HG03175 (cell line): ENCODE results near the gene ADK.
"Not testable (repeated sequence)": the region's sequence is repeated elsewhere in the genome, so short reads cannot be mapped to it uniquely, and the experiment has no call there.

Experiments
- ATAC-seq: cut with Tn5 transposase; IDR thresholded peaks from one replicate; pipeline ENCODE4 v1.9.1; 2021; ENCODE audit warnings: mild to moderate bottlenecking, moderate library complexity; ENCODE audit not compliant: unreplicated experiment

The ADK gene

DNA sequence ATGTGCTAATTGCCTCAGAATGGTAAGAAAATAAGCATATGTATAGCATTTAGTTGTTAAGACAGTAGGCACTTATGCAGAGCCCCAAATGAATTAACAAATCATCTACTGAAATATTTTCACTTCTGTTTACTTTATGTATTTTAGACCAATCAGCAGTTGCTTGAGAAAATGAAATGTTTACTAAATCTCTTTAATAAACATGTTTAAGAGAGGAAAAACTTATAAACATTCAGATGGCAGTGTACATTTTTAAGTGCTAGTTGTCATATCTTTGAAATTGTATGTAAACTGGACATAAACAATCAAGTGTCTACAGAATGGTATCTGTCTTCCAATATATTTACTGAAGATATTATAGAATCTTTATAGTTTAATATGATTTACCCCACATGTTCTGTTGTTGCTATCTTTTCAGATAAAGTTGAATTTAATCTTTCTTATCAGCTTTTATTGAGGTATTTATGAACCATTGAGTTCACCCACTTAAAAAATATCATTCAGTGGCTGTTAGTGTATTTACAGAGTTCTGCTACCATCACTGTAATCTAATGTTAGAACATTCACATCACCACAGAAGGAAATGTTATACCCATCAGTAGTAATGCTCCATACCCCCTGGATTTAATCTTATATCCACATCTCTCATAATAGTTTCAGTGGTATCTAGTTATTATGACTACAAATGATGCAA, 264.3 kb downstream of the ADK start:
- no peak for ATAC-seq

DNA sequence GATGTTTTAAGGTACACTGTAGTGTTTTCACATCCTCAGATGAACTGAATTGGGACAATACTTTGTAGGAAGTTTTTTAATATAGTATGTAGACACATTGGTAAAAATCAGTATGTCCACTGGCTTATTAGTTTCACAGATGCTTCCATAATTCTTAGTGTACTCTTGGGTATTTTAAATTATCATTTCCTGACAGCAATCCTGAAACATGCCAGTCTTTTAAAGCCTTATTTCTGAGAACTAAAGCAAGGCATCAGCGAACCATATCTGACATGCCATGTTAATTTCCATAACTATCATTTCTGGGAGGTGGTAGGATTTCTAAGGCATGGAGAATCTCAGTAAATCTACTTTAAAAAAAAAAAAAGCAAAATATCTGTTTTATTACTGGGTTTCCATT, 266.4 kb downstream of the ADK start:
- no peak for ATAC-seq

DNA sequence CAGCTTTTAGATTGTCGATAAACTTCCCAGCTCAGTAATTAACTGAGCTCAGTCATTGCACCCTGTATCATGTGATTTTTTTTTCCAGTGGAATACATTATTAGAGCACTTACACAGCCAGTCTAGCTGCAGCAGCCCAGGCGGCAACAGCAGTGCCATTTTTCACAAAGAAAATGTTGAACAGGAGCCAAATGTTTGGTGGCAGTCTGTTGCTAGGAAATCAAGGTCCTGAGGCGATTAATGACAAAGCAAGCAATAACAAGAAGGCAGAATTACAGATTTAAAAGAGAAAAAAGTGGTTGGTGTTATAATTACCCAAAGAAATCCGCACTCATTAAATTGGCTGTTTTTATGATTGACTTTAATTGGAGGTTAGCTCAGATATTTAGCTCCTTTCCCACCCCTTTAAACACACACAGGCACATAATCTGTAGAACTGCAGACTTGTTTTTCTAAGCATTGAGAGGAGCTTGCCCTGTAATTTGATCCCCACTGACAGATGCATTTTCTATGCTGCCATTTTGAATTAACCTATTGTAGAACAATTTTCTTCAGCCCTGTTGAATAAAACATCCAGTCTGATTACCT, 267.4 kb downstream of the ADK start:
- no peak for ATAC-seq

GRCh38 chr10:74419491-74419951, 268.5 kb downstream of the ADK start:
- ATAC-seq: no peak

DNA sequence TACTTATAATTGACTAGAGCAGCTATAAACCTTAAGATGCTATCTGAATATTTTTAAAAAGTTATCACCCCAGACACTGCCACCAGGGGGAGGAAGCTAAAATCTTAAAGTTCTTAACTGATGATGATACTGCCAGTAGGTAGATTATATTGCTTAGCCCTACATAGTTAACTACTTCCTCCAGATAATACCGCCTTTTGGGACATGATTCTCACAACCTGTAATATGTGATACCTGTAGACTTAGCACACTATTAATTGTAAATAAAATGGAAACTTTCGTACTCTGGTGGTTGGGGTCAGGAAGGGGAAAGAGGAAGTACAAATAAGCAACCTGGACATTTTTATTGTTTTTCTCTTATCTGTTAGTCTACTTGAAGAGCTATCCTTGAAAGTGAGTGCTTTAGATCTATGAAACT, 268.9 kb downstream of the ADK start:
- no peak for ATAC-seq

DNA sequence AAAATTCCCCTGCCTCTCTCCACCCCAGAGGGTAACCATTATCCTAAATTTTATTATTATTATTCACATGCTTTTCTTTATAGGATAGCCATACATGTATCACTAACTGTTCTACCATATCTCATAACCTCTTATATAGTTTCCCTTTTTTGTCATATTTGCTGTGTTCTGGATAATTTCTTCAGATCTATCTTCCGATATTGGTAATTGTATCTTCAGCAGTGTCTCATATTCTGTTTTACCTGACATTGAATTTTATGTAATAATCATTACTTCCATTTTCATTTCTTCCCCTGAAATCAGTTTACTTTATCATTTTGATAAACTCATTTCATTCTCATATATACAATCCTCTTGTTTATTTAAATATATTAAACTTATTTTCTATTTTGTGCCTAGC, 273.5 kb downstream of the ADK start:
- no peak for ATAC-seq

DNA sequence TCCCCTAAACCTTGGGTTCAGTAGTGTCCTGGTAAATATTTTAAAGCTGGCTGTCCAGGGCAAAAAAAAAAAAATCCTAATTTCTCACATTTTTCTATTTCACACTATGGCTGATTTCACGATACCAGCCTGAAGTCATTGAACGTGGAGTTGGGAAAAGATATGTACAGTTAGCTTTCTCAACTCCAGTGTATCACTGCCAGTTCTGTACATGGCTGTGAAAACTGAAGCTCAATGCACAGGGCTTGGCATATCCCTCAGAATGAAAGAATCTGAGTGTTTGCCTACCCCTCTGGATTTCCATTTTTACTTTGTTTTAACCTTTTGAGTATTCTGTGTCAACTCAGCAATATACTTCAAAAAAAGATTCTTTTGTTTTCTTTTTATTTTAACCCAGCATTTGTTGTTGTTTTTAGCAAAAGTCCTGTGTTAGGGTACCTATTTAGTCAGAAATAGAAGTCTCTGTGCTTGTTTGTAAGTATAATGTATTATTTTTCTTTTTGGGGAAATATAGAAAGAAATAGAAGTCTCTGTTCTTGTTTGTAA, 274.5 kb downstream of the ADK start:
- ATAC-seq: no peak

DNA sequence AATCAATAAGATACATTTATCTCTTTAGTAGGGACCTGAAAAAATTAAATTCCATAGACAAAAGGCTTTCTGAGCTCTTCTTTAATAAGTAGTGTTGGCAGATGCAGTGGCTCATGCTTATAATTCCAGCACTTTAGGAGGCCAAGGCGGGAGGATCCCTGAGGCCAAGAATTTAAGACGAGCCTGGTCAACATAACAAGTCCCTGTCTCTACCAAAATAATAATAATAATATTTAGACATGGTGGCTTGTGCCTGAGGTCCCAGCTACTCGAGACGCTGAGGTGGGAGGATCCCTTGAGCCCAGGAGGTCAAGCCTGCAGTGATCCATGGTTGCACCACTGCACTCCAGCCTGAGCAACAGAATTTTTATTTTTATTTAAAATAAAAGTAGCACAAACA, 280.8 kb downstream of the ADK start:
- ATAC-seq: no peak

- ATAC-seq: no peak
These were observed 282.0 kb downstream of the ADK start for GRCh38 chr10:74432841-74433594.

- no peak for ATAC-seq
These were observed 282.6 kb downstream of the ADK start for GRCh38 chr10:74433595-74433956.

DNA sequence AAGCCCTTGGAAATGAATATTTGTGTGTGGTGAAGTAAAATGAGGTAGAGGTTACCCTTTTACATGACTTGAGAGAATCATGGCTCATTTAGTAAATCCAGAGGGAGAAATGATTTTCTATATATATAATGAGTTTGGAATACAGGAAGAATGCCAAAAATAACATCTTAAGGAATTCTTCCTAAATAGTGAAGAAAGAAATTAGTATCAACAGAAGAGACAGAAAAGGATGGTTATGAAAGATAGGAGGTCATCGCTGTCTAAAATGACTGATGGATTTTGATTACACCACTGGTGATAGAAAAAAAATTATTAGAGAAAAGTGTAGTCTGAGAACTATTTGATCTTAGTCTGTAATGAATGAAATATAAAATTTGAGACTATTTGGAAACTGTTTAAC, 283.0 kb downstream of the ADK start:
- ATAC-seq: no peak

DNA sequence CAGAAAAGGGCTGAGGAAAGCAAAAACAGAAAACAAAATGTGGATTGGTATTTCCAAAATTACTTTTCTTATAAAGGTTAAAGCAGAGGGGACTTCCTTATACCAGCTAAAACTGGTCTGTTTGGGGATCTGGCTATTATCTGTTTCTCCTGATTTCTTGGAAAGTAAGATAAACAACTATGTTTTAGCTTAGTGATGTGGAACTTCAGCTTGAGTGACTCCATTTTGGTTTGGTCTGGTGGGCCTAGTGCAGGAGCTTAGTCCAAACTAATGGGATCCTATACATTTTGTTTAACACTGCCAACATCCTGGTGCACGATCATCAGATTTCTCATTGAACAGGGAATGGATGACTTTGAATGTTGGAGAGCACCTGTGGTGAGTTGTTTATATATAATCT, 283.5 kb downstream of the ADK start:
- no peak for ATAC-seq

DNA sequence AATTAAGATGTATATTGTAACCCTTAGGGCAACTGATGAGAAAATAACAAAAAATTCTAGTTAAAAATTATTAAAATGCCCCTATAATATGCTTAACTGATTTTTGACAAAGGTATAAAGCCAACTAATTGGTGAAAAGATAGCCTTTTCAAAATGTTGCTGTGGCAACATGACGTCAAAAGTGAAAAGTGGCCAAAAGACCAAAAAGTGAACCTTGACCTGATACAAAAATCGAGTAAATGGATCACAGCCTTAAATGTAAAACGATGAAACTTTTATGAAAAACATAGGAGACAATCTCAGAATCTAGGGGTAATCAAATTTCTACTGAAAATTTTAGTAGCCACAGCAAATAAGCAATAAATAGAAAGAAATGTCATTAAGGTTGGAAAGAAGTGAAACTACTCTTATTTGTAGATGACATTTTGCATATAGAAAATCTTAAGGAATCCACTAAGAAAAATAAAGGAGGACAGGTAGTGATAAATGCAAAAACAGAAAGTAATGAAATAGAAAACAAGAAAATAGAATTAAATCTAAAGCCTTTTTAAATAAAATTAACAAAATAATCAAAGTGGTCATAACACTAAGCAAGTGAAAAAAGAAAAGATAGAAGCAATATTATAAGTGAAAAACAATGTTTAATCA, 285.6 kb downstream of the ADK start:
- ATAC-seq: no peak

DNA sequence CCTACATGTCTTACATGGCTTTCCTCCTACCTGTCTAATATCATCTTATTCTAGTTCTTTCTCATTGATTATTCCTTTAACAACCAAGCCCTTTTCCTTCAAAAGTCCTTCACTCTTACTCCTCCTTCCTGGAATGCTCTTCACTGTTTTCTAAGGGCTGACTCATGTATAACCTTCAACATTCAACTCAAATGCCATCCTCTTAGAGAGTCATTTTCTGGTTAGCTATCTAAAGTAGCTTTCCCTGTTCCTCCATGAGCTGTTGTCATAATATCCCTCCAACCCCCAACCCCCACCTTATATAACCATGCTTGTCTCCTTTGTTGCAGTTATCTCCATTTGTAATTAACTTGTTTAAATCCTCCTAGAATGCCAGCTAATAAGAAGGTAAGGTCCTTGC, 286.8 kb downstream of the ADK start:
- ATAC-seq: no peak

DNA sequence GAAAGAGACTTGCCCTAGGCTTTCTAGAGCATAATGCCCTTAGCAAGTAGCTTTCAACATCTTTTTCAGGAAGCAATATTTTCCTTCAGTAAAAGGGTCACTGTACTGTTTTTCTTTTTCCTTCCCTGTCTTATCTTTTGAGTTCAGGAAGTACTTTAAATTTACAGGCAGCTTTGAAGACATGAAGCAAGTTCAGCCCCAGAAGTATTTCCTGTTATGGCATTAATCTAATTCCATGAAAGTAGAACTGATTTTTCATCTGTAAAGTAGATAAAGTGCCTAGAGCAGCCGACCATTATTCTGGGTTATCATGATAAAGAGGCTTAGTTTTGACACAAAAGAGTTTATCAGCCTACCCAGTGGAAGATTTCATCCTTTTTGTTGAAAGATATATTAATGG, 288.2 kb downstream of the ADK start:
- ATAC-seq: no peak

GRCh38 chr10:74445493-74445892, 294.5 kb downstream of the ADK start:
- ATAC-seq: no peak

DNA sequence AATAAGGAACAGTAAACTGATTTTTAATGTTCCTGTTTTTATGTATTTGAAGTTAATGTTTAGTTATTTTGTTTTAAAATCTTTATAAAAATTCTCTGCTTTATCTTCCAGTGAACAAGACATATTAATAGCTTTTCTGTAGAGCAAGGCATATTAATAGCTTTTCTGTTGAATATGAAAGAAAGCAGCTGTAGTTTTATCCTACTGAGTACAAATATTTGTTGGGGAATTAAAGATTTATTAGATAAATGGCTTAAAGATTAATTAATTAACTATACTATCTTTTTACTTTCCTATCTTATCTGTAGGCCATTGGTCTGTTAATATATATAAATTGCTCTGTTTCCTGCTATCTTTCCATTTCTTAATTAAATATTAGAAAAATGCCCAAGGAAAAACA, 299.6 kb downstream of the ADK start:
- ATAC-seq: no peak

- no peak for ATAC-seq
These were observed 300.3 kb downstream of the ADK start for GRCh38 chr10:74451127-74451829.

DNA sequence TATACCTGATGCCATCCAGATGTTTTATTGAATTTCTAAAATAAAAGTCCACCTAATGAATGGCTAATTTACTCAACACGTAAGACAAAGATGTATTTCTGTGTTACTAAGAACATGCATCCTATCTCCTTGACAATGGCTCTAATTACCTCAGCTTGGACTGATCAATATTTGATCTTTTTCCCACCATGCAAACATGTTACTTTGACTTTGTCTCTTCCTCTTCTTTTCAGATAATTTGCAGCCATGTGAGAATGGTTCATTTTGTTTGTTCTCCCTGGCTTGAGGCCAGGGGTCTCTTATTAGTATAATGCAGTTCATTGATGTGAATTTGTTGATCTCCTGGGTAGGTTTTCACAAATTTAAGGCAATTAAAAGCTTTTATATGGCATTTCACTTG, 302.1 kb downstream of the ADK start:
- ATAC-seq: no peak

DNA sequence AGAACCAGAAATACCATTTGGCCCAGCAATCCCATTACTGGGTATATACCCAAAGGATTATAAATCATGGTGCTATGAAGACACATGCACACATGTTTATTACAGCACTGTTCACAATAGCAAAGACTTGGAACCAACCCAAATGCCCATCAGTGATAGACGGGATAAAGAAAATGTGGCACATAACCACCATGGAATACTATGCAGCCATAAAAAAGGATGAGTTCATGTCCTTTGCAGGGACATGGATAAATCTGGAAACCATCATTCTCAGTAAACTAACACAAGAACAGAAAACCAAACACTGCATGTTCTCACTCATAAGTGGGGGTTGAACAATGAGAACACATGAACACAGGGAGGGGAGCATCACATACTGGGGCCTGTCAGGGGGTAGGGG, 306.5 kb downstream of the ADK start:
- ATAC-seq: not testable (repeated sequence)

DNA sequence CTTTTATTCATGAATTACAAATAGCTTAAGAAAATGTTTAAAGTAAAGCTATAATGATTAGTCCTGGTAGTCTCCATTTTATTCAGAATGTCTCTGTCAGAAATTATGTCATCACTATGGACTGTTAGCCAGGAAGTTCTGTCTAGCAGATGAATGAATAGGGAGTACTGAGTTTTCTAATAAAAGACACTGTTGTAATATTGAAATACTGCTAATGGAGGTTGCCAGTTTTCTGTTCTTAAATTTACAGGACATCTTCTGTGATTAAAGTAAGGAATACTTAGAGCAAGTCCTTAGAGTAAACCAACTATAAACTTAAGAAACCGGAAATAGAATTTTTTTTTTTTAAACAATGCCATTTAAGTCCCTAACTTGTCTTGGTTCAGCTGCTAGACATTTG, 309.8 kb downstream of the ADK start:
- ATAC-seq: no peak
